Psoas muscle (tissue), 8 donors: Measurements from ENCODE around the gene MMADHC. TPM values are rescaled to one million over a fixed set of nuclear protein-coding genes. Genes with fewer than 3 reads are reported as not detected.

Experiments used
- ATAC-seq, 4 donors: fragments of 200-7000 bp; cut with Tn5 transposase; one replicate each; pipeline ENCODE4 v1.9.1; 2020; ENCODE audit warnings: moderate library complexity in 3 of 4, mild to moderate bottlenecking in 2 of 4
- DNase-seq, 2 donors: peaks; one replicate each; pipeline ENCODE4 v3.0.0-alpha.2; 2020
- H3K27ac ChIP-seq: fragments of 200-600 bp; one replicate; pipeline ENCODE4 v1.8.0; 2022
- H3K27me3 ChIP-seq, 3 donors: fragments of 200-600 bp in 1 of 3; one replicate each; pipeline versions ENCODE4 v1.6.1 to v1.8.0; 2013 to 2022; ENCODE audit warnings: low read length in 2 of 3, mild to moderate bottlenecking in 2 of 3, moderate library complexity in 1 of 3; ENCODE audit not compliant: insufficient read depth in 3 of 3
- H3K36me3 ChIP-seq, 2 donors: fragments of 200-600 bp in 1 of 2; one replicate each; pipeline versions ENCODE4 v1.6.1 to v1.8.0; 2013 to 2022; ENCODE audit warnings: low read depth in 1 of 2, mild to moderate bottlenecking in 1 of 2, moderate library complexity in 1 of 2; ENCODE audit not compliant: insufficient read depth in 1 of 2
- H3K4me1 ChIP-seq: fragments of 200-600 bp; one replicate; pipeline ENCODE4 v1.8.0; 2022
- H3K4me3 ChIP-seq: fragments of 200-600 bp; one replicate; pipeline ENCODE4 v1.8.0; 2022; ENCODE audit warnings: mild to moderate bottlenecking
- H3K9me3 ChIP-seq: fragments of 200-600 bp; one replicate; pipeline ENCODE4 v1.8.0; 2022
- CTCF ChIP-seq: fragments of 200-600 bp; IDR thresholded peaks from one replicate; pipeline ENCODE4 v1.8.0; 2022; ENCODE audit warnings: antibody characterized with exemption
- WGBS, 3 donors: extraction: QIAGEN DNeasy Blood & Tissue Kit; methylation state at CpG; one replicate each; pipeline versions ENCODE4 v1.1.6 to v1.1.7; 2013; 5-methylcytosine and 5-hydroxymethylcytosine counted together
- intact Hi-C, 2 donors: fragments of 100-400 bp; cut with DNase I; formaldehyde crosslinking; loops; one replicate each; pipeline versions ENCODE4 v1.11.0 to v1.14.2; 2022
- polyA plus RNA-seq, 3 donors: library from polyadenylated mRNA; stranded (reverse); fragments of 200-250 nt; gene quantifications; one replicate each; pipeline ENCODE4 v1.2.3, GENCODE V29; 2013
- total RNA-seq, 4 donors: library from RNA; stranded (reverse); fragmentation: NEBNext Ultra II Directional in 2 of 4; extraction: Animal tissue kit (Norgen Biotek cat#: 25700) in 2 of 4; gene quantifications; one replicate each; pipeline versions ENCODE4 v1.2.1 to v1.2.4, GENCODE V29; 2021 to 2023
- donor health status: healthy with polysubstance abuse.
- donor health status: DM: no; HTN: no; CAD: no; lungs with moderate emphysema.
- donor health status: Bipolar disorder and iron deficiency.
- donor health status: healthy.
- donor health status: DM: yes; HTN: yes; CAD: no.
- donor health status: DM: no; HTN: no; CAD: no.
- donor health status: DM: no; HTN: no; CAD: no.
- donor health status: DM: yes; HTN: yes; CAD: no.

MMADHC gene
- total and polyA plus RNA-seq, 7 donors = 126 to 205 (median 165) TPM

- DNase-seq (no peak), ATAC-seq (no peak)
- H3K36me3 ChIP-seq = no peaks in the 10 kb centered on the region
- no peak overlapping the region for H3K4me3 ChIP-seq
- 89 to 92% (median 92%) methylated on average over 1 of the region's 1 CpG for WGBS, 3 donors
- H3K9me3 ChIP-seq = no peaks in the 10 kb centered on the region
- intact Hi-C loops = no loop called here
- H3K27ac ChIP-seq = no peak overlapping the region
- no peaks in the 10 kb centered on the region for H3K27me3 ChIP-seq
- no peaks in the 10 kb centered on the region for H3K4me1 ChIP-seq
- no peak for TF ChIP-seq CTCF
Observed at GRCh38 chr2:149543845-149544244, 43.7 kb downstream of the MMADHC start.

- H3K36me3 ChIP-seq = no peaks in the 10 kb centered on the region
- no peak overlapping the region for H3K27ac ChIP-seq
- no peak for DNase-seq
- H3K4me3 ChIP-seq = no peak overlapping the region
- intact Hi-C loops = no loop called here
- no peak for TF ChIP-seq CTCF
- no peak for ATAC-seq
- no peaks in the 10 kb centered on the region for H3K4me1 ChIP-seq
- no peaks in the 10 kb centered on the region for H3K27me3 ChIP-seq
- WGBS, 3 donors = 83 to 91% (median 84%) methylated on average over 5 of the region's 5 CpGs
- no peaks in the 10 kb centered on the region for H3K9me3 ChIP-seq
Observed at GRCh38 chr2:149540138-149540537, 47.4 kb downstream of the MMADHC start.

- Histone ChIP-seq H3K9me3 (no peaks in the 10 kb centered on the region), H3K4me1 (no peaks in the 10 kb centered on the region), H3K27ac (no peak overlapping the region), H3K4me3 (no peak overlapping the region), H3K36me3 (no peaks in the 10 kb centered on the region), H3K27me3 (no peaks in the 10 kb centered on the region)
- ATAC-seq (no peak), DNase-seq (no peak)
- no peak for TF ChIP-seq CTCF
- intact Hi-C loops = no loop called here
- 68 to 71% (median 70%) methylated on average over 8 of the region's 8 CpGs for WGBS, 3 donors
Observed at GRCh38 chr2:149538138-149538833, 49.3 kb downstream of the MMADHC start.

- no peak for TF ChIP-seq CTCF
- DNase-seq = no peak
- no peaks in the 10 kb centered on the region for H3K27me3 ChIP-seq
- H3K9me3 ChIP-seq = no peaks in the 10 kb centered on the region
- H3K4me1 ChIP-seq = no peaks in the 10 kb centered on the region
- H3K4me3 ChIP-seq = no peak overlapping the region
- H3K27ac ChIP-seq = no peak overlapping the region
- 0 to 44% (median 0%) methylated on average over 1 of the region's 1 CpG for WGBS, 3 donors
- no peak for ATAC-seq
- H3K36me3 ChIP-seq = no peaks in the 10 kb centered on the region
- intact Hi-C loops = no loop called here
Observed at GRCh38 chr2:149537092-149537726, 50.4 kb downstream of the MMADHC start.
